Measurements from ENCODE around the gene CAMSAP1. TPM values are rescaled to one million over a fixed set of nuclear protein-coding genes. Genes with fewer than 3 reads are reported as not detected.

CAMSAP1 gene
- total RNA-seq, 1 donor from 2014 or later, result 62.4 TPM

DNA sequence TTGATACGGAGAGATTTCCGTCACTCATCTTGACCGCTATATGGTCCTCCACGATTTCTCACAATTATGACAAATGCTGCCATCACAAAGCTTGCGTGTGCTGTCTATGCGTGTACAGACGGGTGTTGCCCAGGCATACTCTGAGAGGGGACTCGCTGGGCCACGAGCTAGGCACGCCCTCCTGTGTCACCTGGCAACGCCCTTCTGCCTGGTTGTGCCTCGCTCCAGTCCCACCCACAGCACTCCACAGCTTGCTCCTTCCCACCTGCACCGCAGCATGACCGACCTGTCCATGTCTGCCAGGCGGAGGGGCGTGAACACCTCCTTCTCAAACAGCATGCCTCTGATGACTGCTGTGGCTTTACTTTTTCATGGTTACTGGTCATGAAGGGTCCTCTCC is 55.6 kb downstream of the CAMSAP1 start:
- no peak overlapping the region for H3K4me3 Mint-ChIP-seq
- peaks cover 32% of the 10 kb centered on the region for H3K36me3 Mint-ChIP-seq
- H3K27me3 Mint-ChIP-seq (ENCODE audit: low read depth), result no peaks in the 10 kb centered on the region
- DNase-seq (ENCODE audit: low spot score in 2 of 2, unreplicated experiment in 2 of 2), result peak in 1 of 2 experiments; percentile 14
- peaks cover under 1% of the 10 kb centered on the region for H3K9me3 Mint-ChIP-seq
- no peak for TF ChIP-seq CTCF (IDR thresholded peaks at IDR 0.05; ENCODE audit: unreplicated experiment)
- peaks cover 6% of the 10 kb centered on the region for H3K4me1 Mint-ChIP-seq
- H3K27ac Mint-ChIP-seq, result no peak overlapping the region

DNA sequence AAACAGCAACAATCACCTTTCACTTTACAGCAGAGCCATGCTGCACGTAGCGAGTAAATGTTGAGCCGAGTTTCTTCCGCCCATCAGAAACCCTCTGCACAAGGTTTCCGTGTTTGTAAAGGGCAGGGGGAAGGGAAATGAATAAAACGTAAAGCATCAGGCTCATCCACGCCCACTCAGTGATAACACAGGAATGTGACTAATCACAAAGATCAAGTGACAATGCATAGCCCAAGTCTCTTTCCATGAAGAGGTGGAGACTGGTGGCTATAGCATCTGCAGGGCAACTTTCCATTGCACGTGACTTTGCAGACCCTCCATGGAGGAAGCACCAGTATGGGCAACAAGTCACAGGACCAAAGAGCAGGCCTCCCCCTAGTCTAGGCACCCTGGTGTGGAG is 56.6 kb downstream of the CAMSAP1 start:
- H3K27me3 Mint-ChIP-seq (ENCODE audit: low read depth), result no peaks in the 10 kb centered on the region
- TF ChIP-seq CTCF (IDR thresholded peaks at IDR 0.05; ENCODE audit: unreplicated experiment), result no peak
- H3K4me1 Mint-ChIP-seq, result peaks cover 6% of the 10 kb centered on the region
- no peak overlapping the region for H3K4me3 Mint-ChIP-seq
- peak overlapping the region; percentile 68 for H3K27ac Mint-ChIP-seq
- peaks cover 34% of the 10 kb centered on the region for H3K36me3 Mint-ChIP-seq
- H3K9me3 Mint-ChIP-seq, result peaks cover 10% of the 10 kb centered on the region
- peak in 1 of 2 experiments; percentile 28 for DNase-seq (ENCODE audit: low spot score in 2 of 2, unreplicated experiment in 2 of 2)

DNA sequence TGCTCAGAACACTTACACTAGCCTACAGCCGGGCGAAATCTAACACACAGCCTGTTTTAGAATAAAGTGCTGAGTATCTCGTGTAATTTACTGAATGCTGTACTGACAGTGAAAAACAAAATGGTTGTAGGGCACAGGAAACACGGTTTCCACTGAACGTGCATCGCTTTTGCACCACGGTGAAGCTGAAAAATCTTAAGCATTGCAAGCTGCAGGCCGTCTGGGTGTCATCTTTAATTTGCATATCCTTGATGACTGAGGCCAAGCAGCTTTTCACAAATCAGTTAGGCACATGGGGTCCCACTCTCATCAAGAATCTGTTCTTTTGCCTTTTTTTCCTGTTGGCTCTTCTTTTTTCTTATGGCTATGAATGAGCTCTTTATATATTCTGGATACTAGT is 58.2 kb downstream of the CAMSAP1 start:
- peaks cover 48% of the 10 kb centered on the region for H3K36me3 Mint-ChIP-seq

DNA sequence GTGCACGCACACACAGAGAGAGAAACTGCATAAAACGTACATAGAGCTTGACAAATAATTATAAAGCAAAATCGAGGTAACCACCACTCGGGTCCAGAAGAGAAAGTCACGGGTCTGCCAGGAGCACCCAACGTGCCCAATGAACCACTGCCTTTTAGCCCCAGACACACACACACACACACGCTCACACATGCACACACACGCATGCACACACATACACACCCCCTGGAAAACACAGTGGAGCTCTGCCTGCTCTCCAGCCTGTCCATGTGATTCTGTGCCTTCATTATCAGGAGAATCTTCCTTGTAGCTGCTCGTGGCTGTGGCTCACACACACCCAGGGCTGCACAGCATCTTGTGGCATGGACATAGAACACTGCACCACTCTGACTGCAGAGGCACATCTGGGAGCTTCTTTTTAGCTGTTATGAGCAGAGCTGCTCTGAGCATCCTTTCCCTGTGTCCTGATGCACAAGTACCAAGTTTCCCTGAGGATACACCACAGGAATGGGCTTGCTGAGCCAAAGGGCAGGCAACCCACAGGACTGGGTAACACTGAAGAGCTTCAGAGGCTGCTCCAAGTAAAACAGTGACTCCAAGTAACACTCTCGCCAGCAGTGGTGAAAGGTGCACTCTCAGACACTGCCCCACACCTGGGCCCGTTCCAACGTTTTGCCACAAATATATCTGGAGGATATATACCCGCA is 58.9 kb downstream of the CAMSAP1 start:
- Mint-ChIP-seq H3K4me1 (peaks cover 6% of the 10 kb centered on the region), H3K36me3 (peaks cover 52% of the 10 kb centered on the region), H3K27ac (no peak overlapping the region), H3K9me3 (peaks cover 30% of the 10 kb centered on the region), H3K27me3 (ENCODE audit: low read depth) (no peaks in the 10 kb centered on the region), H3K4me3 (no peak overlapping the region)
- TF ChIP-seq CTCF (IDR thresholded peaks at IDR 0.05; ENCODE audit: unreplicated experiment), result no peak
- peak in 1 of 2 experiments; percentile 26 for DNase-seq (ENCODE audit: low spot score in 2 of 2, unreplicated experiment in 2 of 2)

More for the DNA sequence above, 58.2 kb downstream of the CAMSAP1 start:
- DNase-seq (ENCODE audit: low spot score in 2 of 2, unreplicated experiment in 2 of 2), result peak in 1 of 2 experiments; percentile 17
- no peak overlapping the region for H3K27ac Mint-ChIP-seq
- H3K4me3 Mint-ChIP-seq, result no peak overlapping the region
- peaks cover 26% of the 10 kb centered on the region for H3K9me3 Mint-ChIP-seq
- TF ChIP-seq CTCF (IDR thresholded peaks at IDR 0.05; ENCODE audit: unreplicated experiment), result no peak
- peaks cover 6% of the 10 kb centered on the region for H3K4me1 Mint-ChIP-seq
- H3K27me3 Mint-ChIP-seq (ENCODE audit: low read depth), result no peaks in the 10 kb centered on the region

DNA sequence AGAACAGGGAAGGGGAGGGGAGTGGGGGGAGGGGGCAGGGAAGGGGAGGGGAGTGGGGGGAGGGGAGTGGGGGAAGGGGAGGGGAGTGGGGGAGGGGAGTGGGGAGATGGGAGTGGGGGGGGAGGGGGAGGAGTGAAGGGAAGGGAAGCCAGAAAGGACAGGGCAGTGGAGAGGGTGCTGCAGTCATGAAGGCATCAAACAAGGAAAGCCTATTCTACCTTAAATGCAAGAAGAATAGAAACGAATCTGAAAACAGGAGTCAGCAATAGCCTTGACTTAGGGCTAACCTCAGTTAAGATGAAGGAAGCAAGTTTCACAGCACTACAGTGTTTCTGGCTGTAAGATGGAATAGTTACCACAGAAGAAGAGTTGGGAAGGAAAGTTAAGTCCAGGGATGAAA is 59.5 kb downstream of the CAMSAP1 start:
- Mint-ChIP-seq H3K36me3 (peaks cover 55% of the 10 kb centered on the region), H3K27me3 (ENCODE audit: low read depth) (no peaks in the 10 kb centered on the region), H3K27ac (no peak overlapping the region), H3K4me1 (peaks cover 6% of the 10 kb centered on the region), H3K4me3 (no peak overlapping the region), H3K9me3 (peaks cover 33% of the 10 kb centered on the region)
- no peak for TF ChIP-seq CTCF (IDR thresholded peaks at IDR 0.05; ENCODE audit: unreplicated experiment)
- DNase-seq (ENCODE audit: low spot score in 2 of 2, unreplicated experiment in 2 of 2), result no peak
